Stomach (tissue), 4 donors: ENCODE results near the gene GLS.

ENCODE experiments used
- EP300 ChIP-seq: sonication (generic); formaldehyde crosslinking; IDR thresholded peaks from one replicate; pipeline ENCODE4 v1.6.1; 2017; ENCODE audit warnings: antibody characterized with exemption
- TF ChIP-seq, protein P1 (sequence below), 7 experiments: fragments of 450-650 bp in 4 of 7; fragments of 200-600 bp in 3 of 7; sonication (generic) in 3 of 7; IDR thresholded peaks; one replicate each; pipeline ENCODE4 v1.5.1; 2016 to 2019; ENCODE audit warnings: antibody characterized with exemption in 7 of 7, control low read depth in 2 of 7, mild to moderate bottlenecking in 1 of 7

DNA sequence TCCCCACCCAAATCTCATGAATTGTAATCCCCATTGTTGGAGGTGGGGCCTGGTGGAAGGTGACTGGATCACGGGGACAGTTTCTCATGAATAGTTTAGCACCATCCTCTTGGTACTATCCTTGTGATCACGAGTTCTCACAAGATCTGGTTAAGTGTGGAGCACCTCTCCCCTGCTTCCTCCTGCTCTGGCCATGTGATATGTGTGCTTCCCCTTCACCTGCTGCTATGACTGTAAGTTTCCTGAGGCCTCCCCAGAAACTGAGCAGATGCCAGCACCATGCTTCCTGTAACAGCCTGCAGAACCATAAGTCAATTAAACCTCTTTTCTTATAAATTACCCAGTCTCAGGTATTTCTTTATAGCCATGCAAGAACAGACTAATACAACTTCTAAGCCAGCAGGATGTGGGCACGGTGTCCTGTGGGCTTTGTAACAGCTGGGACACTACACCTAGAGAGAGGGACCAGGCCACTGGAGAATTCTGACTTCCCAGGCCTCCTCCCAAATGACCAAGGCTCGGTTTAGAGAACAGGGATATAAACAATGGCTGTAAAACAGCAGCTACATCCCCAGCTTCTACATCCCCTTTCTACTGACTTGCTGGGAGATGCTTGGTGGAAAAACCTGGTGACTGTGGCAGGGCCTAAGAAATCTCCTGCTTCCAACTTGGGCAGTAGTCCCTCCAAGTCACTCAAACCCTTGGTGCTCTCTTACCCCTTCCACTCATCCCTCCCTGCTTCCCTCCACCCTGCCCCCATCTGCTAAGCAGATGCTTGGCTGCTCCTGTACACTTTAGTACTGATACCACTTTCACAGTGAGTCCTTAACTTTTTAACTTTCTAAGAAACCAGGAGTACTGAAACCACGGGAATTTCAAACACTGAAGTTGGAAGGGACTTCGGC lies 123.0 kb downstream of the GLS start:
- TF ChIP-seq, protein P1, sequence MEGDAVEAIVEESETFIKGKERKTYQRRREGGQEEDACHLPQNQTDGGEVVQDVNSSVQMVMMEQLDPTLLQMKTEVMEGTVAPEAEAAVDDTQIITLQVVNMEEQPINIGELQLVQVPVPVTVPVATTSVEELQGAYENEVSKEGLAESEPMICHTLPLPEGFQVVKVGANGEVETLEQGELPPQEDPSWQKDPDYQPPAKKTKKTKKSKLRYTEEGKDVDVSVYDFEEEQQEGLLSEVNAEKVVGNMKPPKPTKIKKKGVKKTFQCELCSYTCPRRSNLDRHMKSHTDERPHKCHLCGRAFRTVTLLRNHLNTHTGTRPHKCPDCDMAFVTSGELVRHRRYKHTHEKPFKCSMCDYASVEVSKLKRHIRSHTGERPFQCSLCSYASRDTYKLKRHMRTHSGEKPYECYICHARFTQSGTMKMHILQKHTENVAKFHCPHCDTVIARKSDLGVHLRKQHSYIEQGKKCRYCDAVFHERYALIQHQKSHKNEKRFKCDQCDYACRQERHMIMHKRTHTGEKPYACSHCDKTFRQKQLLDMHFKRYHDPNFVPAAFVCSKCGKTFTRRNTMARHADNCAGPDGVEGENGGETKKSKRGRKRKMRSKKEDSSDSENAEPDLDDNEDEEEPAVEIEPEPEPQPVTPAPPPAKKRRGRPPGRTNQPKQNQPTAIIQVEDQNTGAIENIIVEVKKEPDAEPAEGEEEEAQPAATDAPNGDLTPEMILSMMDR (IDR thresholded peaks at IDR 0.05) = no peak
- no peak for TF ChIP-seq EP300
